Left colon (tissue), 2 donors: ENCODE data around the gene RASSF5. TPM values are rescaled to one million over a fixed set of nuclear protein-coding genes. Genes with fewer than 3 reads are reported as not detected.
A peak's percentile ranks its signal among the peaks of the same experiment; 100 is the strongest.
"Not testable (repeated sequence)": the region's sequence is repeated elsewhere in the genome, so short reads cannot be mapped to it uniquely, and the experiment has no call there.

Source experiments
- ATAC-seq: fragments of 200-7000 bp; cut with Tn5 transposase; one replicate; pipeline ENCODE4 v1.9.1; 2020; ENCODE audit warnings: mild to moderate bottlenecking, moderate library complexity
- DNase-seq, 2 donors: peaks; one replicate each; pipeline ENCODE4 v3.0.0-alpha.2; 2020
- intact Hi-C, 2 donors: fragments of 100-400 bp; cut with DNase I in 1 of 2; cut with micrococcal nuclease in 1 of 2; formaldehyde crosslinking; loops; one replicate each; pipeline versions ENCODE4 v1.11.2 to v1.14.0; 2022; cut with DNase I, micrococcal nuclease
- total RNA-seq, 2 donors: library from RNA; stranded (reverse); fragmentation: NEBNext Ultra II Directional; extraction: Animal tissue kit (Norgen Biotek cat#: 25700); gene quantifications; one replicate each; pipeline ENCODE4 v1.2.1, GENCODE V29; 2021
- donor health status: DM: no; HTN: no; CAD: no.
- donor health status: DM: yes; HTN: yes; CAD: no.

The RASSF5 gene
- total RNA-seq, 2 donors from 2014 or later: 3.3 to 7.7 TPM

GRCh38 chr1:206575894-206576737 is 68.8 kb downstream of the RASSF5 start:
- intact Hi-C loops: no loop called here
- DNase-seq (no peak), ATAC-seq (no peak)

DNA sequence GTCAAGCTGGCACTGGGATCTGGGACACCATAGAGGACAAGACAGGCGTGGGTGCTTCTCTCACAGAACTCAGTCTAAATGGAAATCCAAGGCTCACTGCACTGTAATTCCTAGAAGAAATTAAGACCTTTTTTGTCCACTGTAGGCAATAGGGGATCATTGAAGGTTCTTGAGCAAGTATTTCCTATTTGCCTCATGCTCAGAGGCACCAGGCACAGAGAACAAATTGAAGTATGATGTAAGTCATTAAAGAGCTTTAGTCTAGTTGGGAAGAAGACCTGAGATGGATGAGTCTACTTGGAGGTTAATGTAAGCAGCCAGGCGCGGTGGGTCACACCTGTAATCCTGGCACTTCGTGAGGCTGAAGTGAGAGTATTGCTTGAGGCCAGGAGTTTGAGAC is 70.3 kb downstream of the RASSF5 start:
- DNase-seq (no peak), ATAC-seq (no peak)
- intact Hi-C loops: no loop called here

DNA sequence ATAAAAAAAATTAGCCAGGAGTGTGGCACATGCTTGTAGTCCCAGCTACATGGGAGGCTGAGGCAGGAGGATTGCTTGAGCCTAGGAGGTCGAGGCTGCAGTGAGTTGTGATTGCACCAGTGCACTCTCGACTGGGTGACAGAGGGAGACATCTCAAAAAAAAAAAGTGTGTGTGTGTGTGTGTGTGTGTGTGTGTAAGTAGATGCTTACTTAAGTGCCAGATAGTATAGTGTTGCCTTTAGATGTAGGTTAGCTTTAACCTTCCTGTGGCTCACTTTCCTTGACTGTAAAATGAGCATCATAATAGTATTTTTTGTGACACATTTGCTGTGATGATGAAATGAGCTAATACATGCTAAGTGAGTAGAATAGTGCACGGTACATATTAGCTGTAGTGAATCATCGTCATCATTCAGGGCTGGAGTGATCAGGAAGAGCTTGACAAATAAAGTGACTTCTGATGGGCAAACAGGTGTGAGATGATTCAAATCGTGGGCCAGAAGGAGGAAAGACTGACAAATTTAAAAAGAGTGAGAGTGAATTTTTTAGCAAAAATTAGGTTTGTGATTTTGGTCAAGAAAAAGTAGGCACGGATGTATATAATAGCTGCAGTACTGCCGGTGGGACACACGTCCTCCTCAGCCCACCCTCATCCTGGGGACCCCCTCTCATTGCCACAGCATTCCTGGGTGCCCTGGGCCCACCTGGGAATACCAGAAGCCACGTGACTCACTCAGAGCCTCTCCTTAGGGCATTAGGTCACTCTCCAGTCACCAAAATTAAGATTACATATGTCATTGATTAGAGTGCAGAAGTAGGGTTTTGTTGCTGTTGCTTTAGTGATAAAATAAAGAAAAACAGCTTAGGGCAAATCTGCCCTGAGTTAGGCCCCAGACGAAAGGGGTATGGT is 71.0 kb downstream of the RASSF5 start:
- ATAC-seq: no peak

DNA sequence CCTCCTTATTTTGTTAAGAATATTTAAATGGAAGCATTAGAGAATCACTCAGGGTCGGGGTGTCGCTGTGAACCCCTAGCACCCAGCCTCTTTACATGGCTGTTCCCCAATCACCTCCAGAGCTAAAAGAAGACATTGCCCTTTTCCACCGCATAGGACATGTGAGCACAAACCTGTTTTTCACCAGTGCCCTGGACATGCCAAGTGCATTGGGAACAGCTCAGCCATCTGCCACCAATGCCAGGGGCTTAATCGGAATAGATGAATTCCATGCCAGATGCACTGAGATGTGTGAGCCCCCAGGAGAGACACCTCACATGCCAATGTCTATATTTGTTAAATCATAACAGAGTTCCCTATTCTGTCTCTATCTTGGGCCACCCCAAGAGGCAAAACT is 71.6 kb downstream of the RASSF5 start:
- intact Hi-C loops: no loop called here

More for the DNA sequence above, 71.0 kb downstream of the RASSF5 start:
- DNase-seq: no peak
- intact Hi-C loops: no loop called here

DNA sequence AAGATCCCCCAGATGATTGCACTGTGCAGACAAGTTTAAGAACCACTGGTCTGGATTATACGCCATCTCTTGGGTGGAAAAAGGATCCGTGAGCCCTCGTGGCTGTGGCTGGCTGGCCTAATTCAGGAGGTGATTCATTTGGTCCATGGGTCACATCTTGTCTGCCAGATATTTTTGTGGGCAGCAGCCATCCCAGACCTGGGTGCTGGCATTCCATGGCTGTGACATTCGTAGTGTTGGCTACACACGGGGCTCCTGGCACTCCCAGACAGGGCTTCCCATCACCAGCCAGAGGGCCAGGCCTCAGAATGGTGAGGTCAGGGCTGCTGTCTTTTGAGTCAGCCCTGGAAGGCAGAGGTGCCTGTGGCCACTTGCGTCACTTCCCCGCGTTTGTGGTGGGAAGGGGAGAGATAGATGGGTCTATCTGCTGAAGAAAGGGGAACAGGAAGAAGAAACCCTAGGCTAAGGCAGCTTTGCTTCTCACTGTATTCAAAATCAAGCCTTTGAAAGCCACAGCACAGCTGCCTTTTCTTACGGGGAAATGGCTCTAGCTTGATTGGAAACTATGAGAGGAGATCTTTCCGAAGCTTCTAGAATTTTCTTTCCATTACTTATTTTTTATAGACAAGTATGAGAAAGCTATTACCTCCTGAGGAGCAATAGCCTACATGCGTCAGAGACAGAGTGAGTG is 72.6 kb downstream of the RASSF5 start:
- intact Hi-C loops: loop anchor here (5.0 to 10.0 kb wide), 3 partner anchors 33 to 95 kb away; no protein-coding TSS in a partner anchor
- peak; percentile 71 to 82 for DNase-seq
- ATAC-seq: peak; percentile 46

More for the DNA sequence above, 71.6 kb downstream of the RASSF5 start:
- ATAC-seq: no peak
- no peak for DNase-seq

GRCh38 chr1:206580438-206581113 is 73.2 kb downstream of the RASSF5 start:
- ATAC-seq: no peak
- DNase-seq: peak in 1 of 2 donors; percentile 14
- intact Hi-C loops: loop anchor here (5.0 to 10.0 kb wide), 3 partner anchors 33 to 96 kb away; no protein-coding TSS in a partner anchor

DNA sequence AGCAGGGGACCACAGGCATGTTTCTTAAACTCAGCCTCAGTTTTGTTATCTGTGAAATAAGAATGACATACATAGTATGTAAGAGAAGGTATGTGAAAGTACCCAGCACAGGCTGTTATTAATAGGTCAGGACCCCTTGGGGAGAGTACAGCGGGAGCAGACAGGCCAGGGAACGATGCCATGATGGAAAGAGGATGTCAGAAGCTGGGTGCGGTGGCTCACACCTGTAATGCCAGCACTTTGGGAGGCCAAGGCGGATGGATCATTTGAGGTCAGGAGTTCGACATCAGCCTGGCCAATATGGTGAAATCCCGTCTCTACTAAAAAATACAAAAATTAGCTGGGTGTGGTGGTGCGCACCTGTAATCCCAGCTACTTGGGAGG is 73.8 kb downstream of the RASSF5 start:
- intact Hi-C loops: loop anchor here (5.0 to 10.0 kb wide), 3 partner anchors 34 to 96 kb away; no protein-coding TSS in a partner anchor
- not testable (repeated sequence) for ATAC-seq

DNA sequence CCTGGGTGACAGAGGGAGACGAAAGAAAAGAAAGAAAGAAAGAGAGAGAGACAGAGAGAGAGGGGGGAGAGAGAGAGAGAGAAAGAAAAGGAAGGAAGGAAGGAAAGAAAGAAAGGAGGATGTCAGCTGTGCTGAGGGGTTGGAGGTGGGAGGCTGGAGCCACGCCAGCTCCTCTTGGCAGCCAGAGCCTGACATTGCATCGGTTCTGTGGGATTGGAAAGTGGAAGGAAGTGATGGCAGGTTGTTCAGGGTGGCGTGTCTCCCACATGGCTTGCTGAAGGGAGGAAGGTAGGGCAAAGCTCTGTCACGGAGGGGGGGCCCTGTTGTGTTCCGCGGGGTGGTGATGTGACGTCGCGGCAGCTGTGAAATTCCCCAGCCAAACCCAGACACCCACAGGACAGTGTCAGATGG is 74.2 kb downstream of the RASSF5 start:
- DNase-seq: peak; percentile 44 to 48
- no peak for ATAC-seq
- intact Hi-C loops: loop anchor here (5.0 to 10.0 kb wide), 3 partner anchors 34 to 97 kb away; no protein-coding TSS in a partner anchor

More for the DNA sequence above, 73.8 kb downstream of the RASSF5 start:
- DNase-seq: peak in 1 of 2 donors; percentile 18

- ATAC-seq (no peak), DNase-seq (no peak)
- intact Hi-C loops: loop anchor here (5.0 to 10.0 kb wide), 3 partner anchors 35 to 98 kb away; no protein-coding TSS in a partner anchor
These were observed 75.2 kb downstream of the RASSF5 start for GRCh38 chr1:206582537-206582936.

DNA sequence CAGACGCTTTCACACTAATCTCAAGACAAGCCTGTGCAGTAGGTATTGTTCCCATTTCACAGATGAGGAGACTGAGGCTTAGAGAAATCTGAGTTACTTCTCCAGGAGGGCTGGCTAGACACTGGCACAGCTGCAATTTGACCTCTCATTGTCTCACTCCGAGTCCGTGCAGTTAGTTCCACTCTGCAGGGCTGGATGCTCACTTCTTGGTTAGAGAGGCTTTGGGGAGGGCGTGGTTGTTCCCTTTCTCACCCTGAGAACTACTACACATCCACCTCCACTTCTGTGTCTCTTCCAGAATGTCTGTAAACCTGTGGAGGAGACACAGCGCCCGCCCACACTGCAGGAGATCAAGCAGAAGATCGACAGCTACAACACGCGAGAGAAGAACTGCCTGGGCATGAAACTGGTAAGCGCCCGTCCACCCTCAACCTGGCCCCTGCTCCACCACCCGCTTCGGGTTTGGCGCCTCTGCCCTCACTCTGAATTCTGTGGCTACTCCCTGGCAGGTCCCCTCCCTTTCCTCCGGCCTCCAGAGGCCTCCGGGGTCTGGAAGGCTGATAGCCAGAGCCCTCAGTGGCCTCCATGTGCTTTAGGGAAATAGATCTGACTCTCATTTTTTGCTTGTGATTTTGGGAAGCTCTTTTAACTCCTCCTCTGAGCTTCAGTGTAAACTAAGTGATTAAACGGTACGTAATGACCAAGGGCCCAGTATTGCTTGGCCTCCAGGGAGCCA is 75.8 kb downstream of the RASSF5 start:
- DNase-seq: peak in 1 of 2 donors; percentile 19
- intact Hi-C loops: loop anchor here (5.0 to 10.0 kb wide), 3 partner anchors 36 to 98 kb away; no protein-coding TSS in a partner anchor
- no peak for ATAC-seq

DNA sequence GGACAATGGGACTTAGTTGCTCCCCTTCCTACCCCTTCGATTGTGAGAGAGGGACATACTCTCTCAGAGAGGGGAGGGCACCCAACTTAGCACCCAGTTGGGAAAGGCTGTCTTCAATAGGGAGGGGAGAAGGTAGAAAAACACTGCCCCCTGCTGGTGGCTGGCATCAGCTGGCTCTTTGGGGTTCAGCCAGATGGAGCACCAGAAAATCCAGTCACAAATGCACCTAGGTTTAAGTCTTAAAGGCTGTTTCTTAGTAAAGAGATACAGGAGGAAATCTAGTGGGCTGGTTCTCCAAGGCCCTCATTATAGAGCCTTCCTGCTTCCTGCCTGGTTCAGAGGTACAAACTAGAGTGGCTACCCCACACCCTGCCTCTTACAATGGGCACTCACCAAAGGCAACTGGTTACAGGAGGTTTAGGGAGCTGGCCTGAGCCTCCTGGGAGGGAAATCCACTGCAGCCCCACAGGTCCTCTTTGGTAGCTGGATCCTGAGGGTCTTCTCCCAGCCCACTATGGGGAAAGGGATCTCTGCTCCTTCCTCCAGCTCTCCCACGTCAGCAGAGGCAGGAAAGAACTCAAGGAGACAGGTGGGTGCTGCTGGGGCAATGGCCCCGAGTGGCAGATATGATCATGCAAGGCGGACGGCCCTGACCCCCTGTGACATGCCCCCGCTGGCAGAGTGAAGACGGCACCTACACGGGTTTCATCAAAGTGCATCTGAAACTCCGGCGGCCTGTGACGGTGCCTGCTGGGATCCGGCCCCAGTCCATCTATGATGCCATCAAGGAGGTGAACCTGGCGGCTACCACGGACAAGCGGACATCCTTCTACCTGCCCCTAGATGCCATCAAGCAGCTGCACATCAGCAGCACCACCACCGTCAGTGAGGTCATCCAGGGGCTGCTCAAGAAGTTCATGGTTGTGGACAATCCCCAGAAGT is 76.6 kb downstream of the RASSF5 start:
- DNase-seq (peak; percentile 63 to 88), ATAC-seq (peak; percentile 76)
- intact Hi-C loops: loop anchor here (5.0 to 10.0 kb wide), 3 partner anchors 37 to 99 kb away; no protein-coding TSS in a partner anchor

DNA sequence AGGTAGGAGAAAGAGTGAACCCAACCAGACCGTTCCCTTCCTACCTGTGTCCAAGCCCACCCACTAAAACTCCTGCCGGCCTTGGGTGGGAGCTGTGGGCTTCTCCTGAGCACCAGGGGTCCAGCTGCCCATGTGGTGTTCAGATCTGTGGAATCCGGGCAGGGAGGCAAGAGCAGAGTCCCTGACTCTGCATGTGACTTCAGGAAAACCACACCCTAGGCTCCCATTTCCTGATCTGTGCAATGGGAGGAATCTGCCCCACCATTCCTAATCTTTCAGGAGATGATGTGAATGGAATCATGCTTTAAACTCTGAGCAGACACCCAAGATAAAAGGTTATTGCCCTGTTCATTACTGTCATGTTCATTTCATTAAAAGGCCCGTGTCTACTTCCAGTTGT is 77.4 kb downstream of the RASSF5 start:
- ATAC-seq: no peak
- no peak for DNase-seq
- intact Hi-C loops: loop anchor here (5.0 to 10.0 kb wide), 3 partner anchors 37 to 100 kb away; no protein-coding TSS in a partner anchor

DNA sequence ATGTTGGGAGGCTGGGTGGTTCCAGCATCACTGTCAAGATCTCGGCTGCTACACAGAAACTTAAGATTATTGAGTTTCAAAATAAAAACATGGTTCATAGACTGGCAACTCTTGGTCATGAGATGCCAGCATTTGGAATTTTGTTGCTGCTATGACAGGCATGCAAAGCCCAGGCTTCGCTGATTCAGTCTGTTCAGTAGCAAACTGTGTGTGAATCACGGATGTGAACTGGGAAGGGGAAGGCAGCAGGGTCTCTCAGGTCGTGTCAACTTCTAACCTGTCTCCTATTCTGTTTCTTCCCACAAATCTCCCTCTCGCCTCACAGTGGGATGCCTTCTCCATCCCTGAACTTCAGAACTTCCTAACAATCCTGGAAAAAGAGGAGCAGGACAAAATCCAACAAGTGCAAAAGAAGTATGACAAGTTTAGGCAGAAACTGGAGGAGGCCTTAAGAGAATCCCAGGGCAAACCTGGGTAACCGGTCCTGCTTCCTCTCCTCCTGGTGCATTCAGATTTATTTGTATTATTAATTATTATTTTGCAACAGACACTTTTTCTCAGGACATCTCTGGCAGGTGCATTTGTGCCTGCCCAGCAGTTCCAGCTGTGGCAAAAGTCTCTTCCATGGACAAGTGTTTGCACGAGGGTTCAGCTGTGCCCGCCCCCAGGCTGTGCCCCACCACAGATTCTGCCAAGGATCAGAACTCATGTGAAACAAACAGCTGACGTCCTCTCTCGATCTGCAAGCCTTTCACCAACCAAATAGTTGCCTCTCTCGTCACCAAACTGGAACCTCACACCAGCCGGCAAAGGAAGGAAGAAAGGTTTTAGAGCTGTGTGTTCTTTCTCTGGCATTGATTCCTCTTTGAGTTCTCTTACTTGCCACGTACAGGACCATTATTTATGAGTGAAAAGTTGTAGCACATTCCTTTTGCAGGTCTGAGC is 79.4 kb downstream of the RASSF5 start:
- DNase-seq (no peak), ATAC-seq (no peak)
- intact Hi-C loops: loop anchor here in 1 of 2 donors (10.0 kb wide), 1 partner anchor 102 kb away; no protein-coding TSS in a partner anchor

- no peak for ATAC-seq
- DNase-seq: no peak
- intact Hi-C loops: loop anchor here in 1 of 2 donors (10.0 kb wide), 1 partner anchor 103 kb away; no protein-coding TSS in a partner anchor
These were observed 80.6 kb downstream of the RASSF5 start for GRCh38 chr1:206587904-206588303.

GRCh38 chr1:206588492-206588891 is 81.2 kb downstream of the RASSF5 start:
- intact Hi-C loops: loop anchor here in 1 of 2 donors (10.0 kb wide), 1 partner anchor 104 kb away; no protein-coding TSS in a partner anchor
- no peak for DNase-seq
- no peak for ATAC-seq
